CD4-positive, alpha-beta T cell treated with Interleukin-10 for 1 hour (primary cell): Measurements from ENCODE around the gene CDC42EP4.

Source experiments
- DNase-seq: peaks from one replicate; pipeline ENCODE4 v3.0.0-alpha.2; 2020

CDC42EP4 gene

DNA sequence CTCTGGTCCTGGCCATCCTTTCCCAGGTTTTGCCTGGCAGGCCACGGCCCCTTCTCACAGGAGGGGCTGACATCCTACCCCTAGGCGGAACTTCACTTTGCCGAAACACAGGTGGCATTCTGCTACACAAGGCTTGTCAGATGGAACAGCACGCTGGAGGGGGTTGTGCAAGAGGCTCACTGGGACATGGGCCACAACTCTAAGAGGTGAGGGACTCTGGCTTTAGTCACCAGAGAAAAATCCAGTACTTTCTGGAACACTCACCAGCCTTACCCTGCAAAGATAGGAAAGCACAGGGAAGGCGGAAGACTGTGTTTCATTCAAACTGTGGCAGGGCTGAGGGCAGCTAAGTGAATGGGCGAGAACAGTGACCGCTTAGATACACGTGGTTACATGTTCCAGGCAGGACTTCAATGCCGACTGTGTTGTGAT lies 18.3 kb downstream of the CDC42EP4 start:
- no peak for DNase-seq

- DNase-seq = no peak
These were observed 18.8 kb downstream of the CDC42EP4 start for GRCh38 chr17:73293031-73293430.

DNA sequence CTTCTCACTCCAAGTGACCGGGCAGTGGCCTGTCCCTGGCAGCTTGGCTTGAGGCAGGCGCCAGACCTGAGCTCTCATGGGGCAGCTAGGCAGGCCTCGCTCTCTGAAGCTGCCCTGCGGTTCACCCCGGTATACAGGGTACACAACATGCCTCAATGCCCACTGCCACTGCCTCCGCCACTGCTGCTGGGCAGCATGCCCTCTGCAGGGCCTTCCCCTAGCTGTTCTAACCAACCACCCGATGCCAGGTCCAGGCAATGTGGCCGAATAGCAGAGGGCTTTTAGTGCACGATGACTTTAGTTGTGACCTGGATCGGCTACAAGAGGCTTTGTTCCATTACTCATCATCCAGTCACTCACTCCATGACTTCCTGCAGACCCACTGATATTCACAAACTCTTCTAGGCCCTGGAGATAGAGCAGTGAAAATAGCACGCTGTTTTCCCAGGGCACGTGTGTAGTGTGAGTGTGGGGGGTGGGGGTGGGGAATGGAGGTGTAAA lies 19.7 kb downstream of the CDC42EP4 start:
- DNase-seq = no peak

DNA sequence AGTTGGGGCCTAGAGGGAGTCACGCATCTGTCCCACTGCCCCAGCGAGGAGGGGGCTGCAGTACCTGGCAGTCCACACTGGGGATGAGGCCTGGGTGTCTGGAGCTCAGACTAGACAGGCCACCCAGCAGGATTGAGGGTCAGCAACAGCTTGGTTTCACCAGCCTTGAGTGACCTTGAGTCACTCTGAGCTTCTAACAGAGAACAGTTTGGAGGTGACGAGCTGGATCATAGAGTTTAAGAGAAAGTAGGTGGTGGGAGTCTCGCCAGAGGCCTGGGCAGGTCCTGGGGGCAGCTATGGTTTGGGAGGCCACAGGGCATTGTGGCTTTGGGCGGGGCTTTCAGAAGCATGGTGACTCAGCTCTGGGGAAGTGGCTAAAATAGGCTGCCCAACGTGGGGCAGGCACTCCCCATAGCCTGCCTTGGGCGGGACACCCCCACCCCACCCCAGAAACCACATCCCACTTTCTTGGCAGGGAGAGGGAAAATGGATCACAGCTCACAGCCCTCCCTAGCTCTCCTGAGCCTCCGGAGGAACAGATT lies 20.5 kb downstream of the CDC42EP4 start:
- peak; percentile 18 for DNase-seq

GRCh38 chr17:73290399-73291259 lies 21.2 kb downstream of the CDC42EP4 start:
- DNase-seq = no peak

GRCh38 chr17:73289549-73290254 lies 22.1 kb downstream of the CDC42EP4 start:
- DNase-seq = no peak

GRCh38 chr17:73288534-73289302 lies 23.1 kb downstream of the CDC42EP4 start:
- DNase-seq = no peak

GRCh38 chr17:73286863-73287296 lies 24.9 kb downstream of the CDC42EP4 start:
- no peak for DNase-seq

DNA sequence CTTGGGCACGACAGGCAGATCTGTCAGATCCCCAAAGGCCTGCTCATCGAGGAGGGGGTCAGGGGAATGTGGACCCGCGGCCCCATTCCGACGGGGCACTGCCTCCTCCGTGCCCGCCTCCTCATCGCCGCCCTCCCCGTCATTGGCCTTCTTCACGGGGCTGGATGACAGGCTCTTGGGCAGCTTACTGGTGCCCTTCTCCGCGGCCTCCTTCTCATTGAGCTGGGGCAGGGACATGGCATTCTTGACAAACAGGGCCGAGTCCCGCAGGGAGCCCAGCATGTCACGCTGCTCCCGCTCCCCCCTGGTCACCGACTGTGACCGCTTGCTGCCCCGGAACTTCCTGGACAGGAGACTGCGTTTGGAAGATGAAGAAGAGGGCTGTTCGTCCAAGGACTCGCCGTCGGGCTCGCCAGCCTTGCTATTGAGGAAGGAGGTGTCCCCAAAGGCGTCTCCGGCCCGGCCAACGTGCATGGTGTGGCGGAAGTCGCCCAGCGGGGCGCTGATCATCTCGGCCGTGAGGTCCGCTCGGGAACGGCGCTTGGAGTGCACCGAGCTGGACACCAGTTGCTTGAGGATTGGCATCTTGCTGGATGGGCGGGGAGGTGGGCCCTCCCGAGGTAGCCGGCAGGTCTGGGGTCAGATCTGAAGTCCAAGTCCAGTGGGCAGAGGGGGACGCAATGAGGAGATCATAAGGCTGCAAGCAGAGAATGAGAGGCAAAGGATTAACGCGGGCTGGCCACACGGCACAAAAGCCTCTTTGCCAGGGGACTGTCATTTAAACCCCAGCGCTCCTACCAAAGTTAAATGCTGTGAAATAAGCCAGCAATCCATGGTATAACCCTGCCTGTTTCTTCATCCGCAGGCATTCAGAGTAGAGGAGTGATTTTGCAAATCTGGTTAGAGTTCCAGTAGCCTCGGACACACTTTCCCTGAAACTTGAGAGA lies 25.6 kb downstream of the CDC42EP4 start:
- no peak for DNase-seq

GRCh38 chr17:73285603-73285908 lies 26.2 kb downstream of the CDC42EP4 start:
- no peak for DNase-seq

DNA sequence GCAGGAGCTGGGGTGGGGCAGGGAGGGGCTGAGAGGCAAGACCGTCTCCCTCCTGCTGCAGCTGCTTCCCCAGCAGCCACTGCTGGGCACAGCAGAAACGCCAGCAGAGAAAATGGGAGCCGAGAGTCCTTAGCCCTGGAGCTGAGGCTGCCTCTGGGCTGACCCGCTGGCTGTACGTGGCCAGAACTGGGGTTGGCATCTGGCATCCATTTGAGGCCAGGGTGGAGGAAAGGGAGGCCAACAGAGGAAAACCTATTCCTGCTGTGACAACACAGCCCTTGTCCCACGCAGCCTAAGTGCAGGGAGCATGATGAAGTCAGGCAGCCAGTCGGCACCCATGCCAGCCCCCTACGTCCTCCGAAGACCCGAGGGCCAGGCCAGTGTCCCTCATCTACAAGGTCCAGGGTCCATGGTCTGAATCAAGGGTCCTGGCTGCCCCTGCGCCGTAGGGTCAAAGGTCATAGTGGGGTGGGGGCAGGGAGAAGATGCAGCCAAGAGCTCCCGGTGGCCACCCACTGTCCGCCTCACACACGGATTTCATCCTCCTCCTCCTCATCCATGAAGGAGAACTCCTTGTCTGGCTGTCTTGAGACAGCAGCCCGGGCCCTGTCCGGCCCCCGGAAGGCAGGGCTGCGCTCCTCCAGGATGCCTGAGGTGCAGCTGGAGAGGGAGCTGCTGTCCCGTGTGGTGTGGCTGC lies 26.7 kb downstream of the CDC42EP4 start:
- DNase-seq = no peak

- DNase-seq = no peak
These were observed 27.4 kb downstream of the CDC42EP4 start for GRCh38 chr17:73284354-73284753.

- no peak for DNase-seq
These were observed 27.9 kb downstream of the CDC42EP4 start for GRCh38 chr17:73283841-73284282.

GRCh38 chr17:73283250-73283649 lies 28.6 kb downstream of the CDC42EP4 start:
- DNase-seq = no peak

GRCh38 chr17:73282629-73283028 lies 29.2 kb downstream of the CDC42EP4 start:
- no peak for DNase-seq

- DNase-seq = no peak
These were observed 29.9 kb downstream of the CDC42EP4 start for GRCh38 chr17:73281928-73282327.

- no peak for DNase-seq
These were observed 31.6 kb downstream of the CDC42EP4 start for GRCh38 chr17:73280191-73280590.

- no peak for DNase-seq
These were observed 32.1 kb downstream of the CDC42EP4 start for GRCh38 chr17:73279704-73280103.

DNA sequence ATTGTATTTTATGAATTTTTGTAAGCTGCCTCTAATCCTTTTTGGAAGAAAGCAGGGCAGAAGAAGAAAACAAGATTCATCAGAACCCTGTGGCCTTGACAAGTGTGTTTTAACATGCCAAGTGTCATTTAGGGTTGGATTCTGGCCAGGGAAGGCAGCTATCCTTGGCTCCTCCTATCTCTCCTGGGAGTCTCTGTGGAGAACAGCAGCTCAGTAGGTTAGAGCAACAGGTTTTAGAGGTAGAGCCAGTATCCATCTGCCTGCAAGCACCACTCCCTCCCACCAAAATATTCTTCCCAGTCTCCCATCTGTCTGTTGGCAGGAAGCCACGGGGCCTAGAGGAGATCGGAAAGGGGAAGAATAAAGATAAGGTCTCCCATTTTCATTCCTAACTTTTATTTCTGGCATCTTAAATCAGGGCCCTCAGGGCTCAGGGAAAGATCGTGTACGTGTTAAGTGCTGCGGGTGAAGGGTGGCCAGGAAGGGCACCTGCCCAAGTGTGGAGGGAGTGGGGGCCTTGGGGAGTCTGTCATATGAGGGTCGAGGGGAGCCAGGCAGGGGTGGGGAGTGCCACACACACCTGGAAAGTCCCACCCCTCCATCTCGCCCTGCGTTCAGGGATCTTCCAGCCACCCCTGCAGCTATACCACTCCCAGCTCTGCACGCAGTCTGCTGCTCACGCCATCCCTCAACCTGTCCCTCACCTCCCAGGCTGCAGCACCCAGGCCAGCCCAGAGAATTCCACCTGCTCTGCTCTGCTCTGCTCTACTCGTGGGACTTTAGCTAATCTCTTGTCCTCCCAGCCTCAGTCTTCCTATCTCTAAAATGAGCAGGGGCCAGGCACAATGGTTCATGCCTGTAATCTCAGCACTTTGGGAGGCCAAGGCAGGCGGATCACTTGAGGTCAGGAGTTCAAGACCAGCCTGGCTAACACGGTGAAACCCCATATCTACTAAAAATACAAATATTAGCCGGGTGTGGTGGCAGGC lies 33.0 kb downstream of the CDC42EP4 start:
- DNase-seq = no peak

- DNase-seq = no peak
These were observed 33.7 kb downstream of the CDC42EP4 start for GRCh38 chr17:73278049-73278464.
